GM10248 (cell line): ENCODE data around the gene SCAMP2.

Experiments used
- CTCF ChIA-PET: fragments of 300-600 bp; sonication (Branson Sonifier 250); formaldehyde crosslinking; extraction: SDS; loops from one replicate; lab custom pipeline; 2021; ENCODE audit warnings: antibody characterized with exemption; lab: Yijun Ruan, JAX
- POLR2A ChIA-PET: fragments of 350-650 bp; sonication (Branson Sonifier 250); formaldehyde crosslinking; extraction: SDS; loops from one replicate; lab custom pipeline; 2020; ENCODE audit warnings: antibody characterized with exemption; lab: Yijun Ruan, JAX
- DNase-seq: peaks from one replicate; pipeline ENCODE4 v3.0.0; 2012; ENCODE audit errors: extremely low spot score
- TF ChIP-seq, protein P1 (sequence below): IDR thresholded peaks from 2 replicates; pipeline ENCODE4 v1.5.1; 2012; ENCODE audit warnings: mild to moderate bottlenecking, low read depth; ENCODE audit errors: extremely low read depth, missing control alignments, control extremely low read depth

Gene SCAMP2

DNA sequence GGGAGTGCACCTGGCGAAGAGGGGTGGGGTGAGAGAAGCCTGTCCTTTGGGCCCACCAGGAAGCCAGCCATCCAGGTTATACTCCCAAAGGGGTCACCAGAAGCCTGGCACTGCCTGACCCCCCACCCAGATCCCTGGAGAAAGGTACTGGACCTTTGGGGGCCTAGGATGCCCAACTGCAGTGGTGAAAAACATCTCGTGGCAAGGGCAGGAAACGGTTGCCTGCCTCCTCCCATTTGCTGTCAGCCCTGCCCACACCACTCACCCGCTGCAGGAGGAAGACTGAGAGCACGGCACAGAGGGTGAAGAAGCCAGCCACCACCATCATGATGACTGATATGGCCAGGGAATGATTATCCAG is 28.0 kb downstream of the SCAMP2 start:
- CTCF ChIA-PET = interaction anchor here (1.0 to 1.9 kb wide), 5 partner anchors 13 to 74 kb away, joined by 3 to 12 read pairs (median 6); no protein-coding TSS in a partner anchor
- POLR2A ChIA-PET = no interaction called here
- TF ChIP-seq, protein P1, sequence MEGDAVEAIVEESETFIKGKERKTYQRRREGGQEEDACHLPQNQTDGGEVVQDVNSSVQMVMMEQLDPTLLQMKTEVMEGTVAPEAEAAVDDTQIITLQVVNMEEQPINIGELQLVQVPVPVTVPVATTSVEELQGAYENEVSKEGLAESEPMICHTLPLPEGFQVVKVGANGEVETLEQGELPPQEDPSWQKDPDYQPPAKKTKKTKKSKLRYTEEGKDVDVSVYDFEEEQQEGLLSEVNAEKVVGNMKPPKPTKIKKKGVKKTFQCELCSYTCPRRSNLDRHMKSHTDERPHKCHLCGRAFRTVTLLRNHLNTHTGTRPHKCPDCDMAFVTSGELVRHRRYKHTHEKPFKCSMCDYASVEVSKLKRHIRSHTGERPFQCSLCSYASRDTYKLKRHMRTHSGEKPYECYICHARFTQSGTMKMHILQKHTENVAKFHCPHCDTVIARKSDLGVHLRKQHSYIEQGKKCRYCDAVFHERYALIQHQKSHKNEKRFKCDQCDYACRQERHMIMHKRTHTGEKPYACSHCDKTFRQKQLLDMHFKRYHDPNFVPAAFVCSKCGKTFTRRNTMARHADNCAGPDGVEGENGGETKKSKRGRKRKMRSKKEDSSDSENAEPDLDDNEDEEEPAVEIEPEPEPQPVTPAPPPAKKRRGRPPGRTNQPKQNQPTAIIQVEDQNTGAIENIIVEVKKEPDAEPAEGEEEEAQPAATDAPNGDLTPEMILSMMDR = no peak
- DNase-seq = no peak

DNA sequence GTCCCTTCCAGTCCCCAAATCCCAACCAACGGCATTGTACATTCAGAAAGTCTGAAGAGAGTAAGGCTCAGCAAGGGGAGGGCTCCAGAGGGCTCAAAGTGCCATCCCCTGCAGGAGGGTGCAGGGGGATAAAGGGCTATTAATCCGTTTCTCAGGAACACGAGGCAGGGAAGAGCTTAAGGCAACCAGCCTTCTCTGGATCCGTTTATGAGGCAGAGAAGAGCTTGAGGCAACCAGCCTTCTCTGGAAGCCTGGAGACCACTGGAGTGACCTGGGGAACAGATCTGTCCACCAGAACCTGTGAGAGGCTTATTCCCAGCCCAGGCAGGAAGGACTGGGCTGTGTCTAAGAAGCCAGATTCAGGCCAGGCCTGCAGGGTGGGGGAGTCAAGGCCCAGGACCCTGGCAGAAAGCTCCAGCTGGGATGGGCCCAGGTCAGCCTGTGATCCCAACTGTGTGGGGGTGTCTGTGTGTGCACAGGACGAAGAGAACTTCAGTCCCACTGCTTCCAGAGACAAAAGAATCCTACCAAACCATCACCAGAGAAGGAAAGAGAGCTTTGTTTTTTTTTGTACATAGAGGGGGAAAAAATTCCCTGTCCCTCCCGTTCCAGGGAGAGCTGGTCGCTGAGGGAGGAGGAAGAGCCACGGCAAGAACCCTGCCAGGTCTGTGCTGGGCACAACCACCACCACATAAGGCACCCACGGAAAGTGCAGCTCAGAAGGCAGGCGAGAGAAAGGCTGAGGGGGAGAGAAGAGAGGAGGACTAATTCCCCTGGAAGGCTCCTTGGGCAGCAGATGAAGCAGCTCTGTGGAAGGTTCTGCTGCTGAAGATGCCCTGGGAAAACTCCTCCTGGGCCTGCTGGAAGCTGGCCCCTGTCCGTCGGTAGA is 28.6 kb downstream of the SCAMP2 start:
- CTCF ChIA-PET = interaction anchor here (0.6 to 2.6 kb wide), 12 partner anchors 11 to 227 kb away, joined by 3 to 12 read pairs (median 4); no protein-coding TSS in a partner anchor
- POLR2A ChIA-PET = no interaction called here
- DNase-seq = no peak
- TF ChIP-seq, protein P1 = no peak

DNA sequence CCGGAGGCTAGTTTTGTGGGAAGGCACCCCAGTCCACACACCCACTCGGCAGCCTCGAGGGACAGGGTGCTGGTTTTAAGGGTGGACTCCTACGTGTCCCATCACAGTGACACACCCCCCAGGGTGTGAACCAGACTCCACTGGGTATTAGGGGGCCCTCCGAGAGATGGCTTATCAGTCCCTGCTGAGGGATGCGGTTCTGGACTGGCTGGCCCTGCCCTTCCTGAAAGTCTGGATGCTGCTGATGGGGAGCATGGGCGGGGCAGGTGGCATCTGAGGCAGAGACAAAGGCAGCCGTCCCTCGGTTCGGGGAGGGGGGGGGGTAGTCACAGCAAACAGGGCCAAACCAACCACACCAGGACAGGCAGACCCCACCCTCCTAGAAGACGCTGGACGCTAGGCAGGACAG is 29.3 kb downstream of the SCAMP2 start:
- TF ChIP-seq, protein P1 = no peak
- ChIA-PET CTCF (interaction anchor here (0.6 to 3.8 kb wide), 17 partner anchors 8 to 226 kb away, joined by 3 to 19 read pairs (median 5); no protein-coding TSS in a partner anchor), POLR2A (no interaction called here)
- no peak for DNase-seq

DNA sequence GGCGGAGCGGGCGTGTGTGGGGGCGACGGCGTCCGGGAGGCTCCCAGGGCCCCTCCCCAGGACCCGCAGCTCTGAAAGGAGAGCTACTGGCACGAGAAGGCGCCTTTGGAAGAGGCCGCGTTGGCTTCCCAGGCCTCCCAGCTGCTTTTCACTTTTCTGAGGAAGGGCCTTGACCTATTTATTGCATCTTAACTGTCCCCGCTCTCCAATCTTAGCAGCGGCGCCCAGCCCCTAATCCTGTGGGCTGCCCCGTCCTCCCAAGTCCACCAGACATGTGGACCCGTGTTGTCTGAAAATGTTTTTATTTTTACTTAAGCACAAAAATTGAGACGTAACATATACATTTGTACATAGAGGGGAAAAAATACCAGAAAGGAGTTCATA is 29.7 kb downstream of the SCAMP2 start:
- ChIA-PET CTCF (interaction anchor here (0.6 to 3.8 kb wide), 18 partner anchors 8 to 226 kb away, joined by 3 to 19 read pairs (median 4); no protein-coding TSS in a partner anchor), POLR2A (interaction anchor here (1.4 kb wide), 1 partner anchor 27 kb away, joined by 5 read pairs; no protein-coding TSS in a partner anchor)

DNA sequence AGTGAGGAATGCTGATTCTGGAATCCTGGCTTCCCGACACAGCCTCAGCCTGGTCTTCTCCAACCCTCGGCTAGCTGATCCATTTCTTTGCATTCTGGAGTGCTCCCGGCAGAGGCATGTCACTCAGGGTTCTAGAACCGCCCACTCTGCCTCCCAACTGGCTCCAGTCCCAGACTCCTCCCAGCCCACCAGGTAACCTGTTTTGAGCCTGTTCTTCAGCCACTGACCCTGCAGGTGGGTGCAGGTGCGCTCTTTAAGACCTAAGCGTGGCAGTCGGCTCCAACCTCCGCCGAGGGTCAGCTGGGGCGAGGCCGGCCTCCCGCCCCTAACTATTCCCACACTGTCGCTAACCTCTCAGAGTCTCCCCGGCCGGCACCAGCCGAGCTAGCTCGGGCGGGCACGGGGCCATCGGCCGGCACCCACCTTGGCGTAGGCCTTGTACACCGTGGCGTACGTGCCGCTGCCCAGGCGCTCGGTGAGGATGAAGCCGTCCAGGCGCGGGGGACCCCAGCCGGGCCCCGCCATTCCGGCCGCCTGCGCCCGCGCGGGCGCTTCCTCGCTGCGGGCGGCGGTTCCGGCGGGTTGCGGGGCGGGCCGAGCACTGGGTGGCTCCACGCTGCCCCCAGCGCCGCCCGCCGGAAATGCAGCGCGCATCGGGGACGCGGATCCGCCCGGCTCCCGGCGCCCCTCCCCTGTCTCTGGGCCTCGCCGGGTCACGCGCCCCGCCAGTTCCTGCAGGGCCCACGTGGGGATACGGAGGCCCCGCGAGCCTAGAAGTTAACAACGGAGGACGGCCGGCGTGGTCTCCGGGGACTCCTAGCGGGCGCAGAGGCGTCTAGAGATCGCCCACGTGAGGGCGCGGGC is 30.4 kb downstream of the SCAMP2 start, which contains the start of gene ULK3:
ULK3 (minus strand) TSS at position 576 of the 864 bp plus-strand sequence; CDS start at position 525, 51 bp downstream.
- peak; percentile 97 for DNase-seq
- POLR2A ChIA-PET = interaction anchor here (1.4 kb wide), 1 partner anchor 27 kb away, joined by 5 read pairs; no protein-coding TSS in a partner anchor
- TF ChIP-seq, protein P1 = peak; percentile 63
- CTCF ChIA-PET = interaction anchor here (0.7 to 3.8 kb wide), 25 partner anchors 9 to 225 kb away, joined by 3 to 19 read pairs (median 4); partner anchors contain the start of gene FAM219B

More for the DNA sequence above, 29.7 kb downstream of the SCAMP2 start:
- no peak for DNase-seq
- TF ChIP-seq, protein P1 = no peak
